ENCODE data around the gene TBX1. TPM values are rescaled to one million over a fixed set of nuclear protein-coding genes. Genes with fewer than 3 reads are reported as not detected.

The TBX1 gene
- total RNA-seq, 1 donor from 2014 or later: 5.9 TPM

GRCh38 chr22:19785461-19786263 lies 25.1 kb downstream of the TBX1 start:
- peaks cover 2% of the 10 kb centered on the region for H3K27me3 Mint-ChIP-seq
- H3K4me1 Mint-ChIP-seq (ENCODE audit: low read depth): no peaks in the 10 kb centered on the region
- no peak overlapping the region for H3K4me3 Mint-ChIP-seq (ENCODE audit: low read depth)
- no peak for TF ChIP-seq CTCF (IDR thresholded peaks at IDR 0.05; ENCODE audit: unreplicated experiment)
- peaks cover 6% of the 10 kb centered on the region for H3K36me3 Mint-ChIP-seq (ENCODE audit: insufficient read depth)
- no peak overlapping the region for H3K27ac Mint-ChIP-seq
- no peak for DNase-seq (ENCODE audit: low spot score, unreplicated experiment)
- H3K9me3 Mint-ChIP-seq (ENCODE audit: low read depth): no peaks in the 10 kb centered on the region

GRCh38 chr22:19786264-19786585 lies 25.6 kb downstream of the TBX1 start:
- Mint-ChIP-seq H3K36me3 (ENCODE audit: insufficient read depth) (peaks cover 6% of the 10 kb centered on the region), H3K9me3 (ENCODE audit: low read depth) (no peaks in the 10 kb centered on the region), H3K4me3 (ENCODE audit: low read depth) (no peak overlapping the region), H3K4me1 (ENCODE audit: low read depth) (no peaks in the 10 kb centered on the region), H3K27ac (no peak overlapping the region), H3K27me3 (peaks cover 2% of the 10 kb centered on the region)
- no peak for TF ChIP-seq CTCF (IDR thresholded peaks at IDR 0.05; ENCODE audit: unreplicated experiment)
- DNase-seq (ENCODE audit: low spot score, unreplicated experiment): no peak

GRCh38 chr22:19786959-19787848 lies 26.6 kb downstream of the TBX1 start:
- H3K4me1 Mint-ChIP-seq (ENCODE audit: low read depth): no peaks in the 10 kb centered on the region
- H3K27me3 Mint-ChIP-seq: peaks cover 2% of the 10 kb centered on the region
- H3K9me3 Mint-ChIP-seq (ENCODE audit: low read depth): peaks cover 4% of the 10 kb centered on the region
- no peak for TF ChIP-seq CTCF (IDR thresholded peaks at IDR 0.05; ENCODE audit: unreplicated experiment)
- DNase-seq (ENCODE audit: low spot score, unreplicated experiment): no peak
- no peak overlapping the region for H3K27ac Mint-ChIP-seq
- H3K4me3 Mint-ChIP-seq (ENCODE audit: low read depth): no peak overlapping the region
- H3K36me3 Mint-ChIP-seq (ENCODE audit: insufficient read depth): peaks cover 10% of the 10 kb centered on the region

GRCh38 chr22:19787849-19788141 lies 27.2 kb downstream of the TBX1 start:
- peaks cover 14% of the 10 kb centered on the region for H3K36me3 Mint-ChIP-seq (ENCODE audit: insufficient read depth)
- H3K27ac Mint-ChIP-seq: no peak overlapping the region
- no peak overlapping the region for H3K4me3 Mint-ChIP-seq (ENCODE audit: low read depth)
- no peaks in the 10 kb centered on the region for H3K27me3 Mint-ChIP-seq
- no peak for TF ChIP-seq CTCF (IDR thresholded peaks at IDR 0.05; ENCODE audit: unreplicated experiment)
- H3K9me3 Mint-ChIP-seq (ENCODE audit: low read depth): peaks cover 4% of the 10 kb centered on the region
- H3K4me1 Mint-ChIP-seq (ENCODE audit: low read depth): no peaks in the 10 kb centered on the region
- DNase-seq (ENCODE audit: low spot score, unreplicated experiment): no peak

GRCh38 chr22:19788661-19789225 lies 28.2 kb downstream of the TBX1 start:
- Mint-ChIP-seq H3K36me3 (ENCODE audit: insufficient read depth) (peaks cover 14% of the 10 kb centered on the region), H3K27me3 (no peaks in the 10 kb centered on the region), H3K4me1 (ENCODE audit: low read depth) (no peaks in the 10 kb centered on the region), H3K9me3 (ENCODE audit: low read depth) (peaks cover 4% of the 10 kb centered on the region), H3K4me3 (ENCODE audit: low read depth) (no peak overlapping the region), H3K27ac (no peak overlapping the region)
- no peak for TF ChIP-seq CTCF (IDR thresholded peaks at IDR 0.05; ENCODE audit: unreplicated experiment)
- no peak for DNase-seq (ENCODE audit: low spot score, unreplicated experiment)

All from progenitor cell of endocrine pancreas (in vitro differentiated cells).